IMR-90 (cell line): Measurements from ENCODE around the gene CHN2. TPM values are rescaled to one million over a fixed set of nuclear protein-coding genes. Genes with fewer than 3 reads are reported as not detected.

ENCODE experiments used
- ATAC-seq: fragments of 200-7000 bp; cut with Tn5 transposase; 2 replicates; pipeline ENCODE4 v1.9.1; 2020; ENCODE audit warnings: low read depth, mild to moderate bottlenecking, moderate library complexity
- BruUV-seq: library from RNA; stranded (reverse); fragments of 400-500 nt; replicated peaks from 2 replicates; lab custom pipeline; 2021; lab: Mats Ljungman, UMichigan
- CTCF ChIA-PET: fragments of 300-600 bp; formaldehyde crosslinking; extraction: SDS; loops from one replicate; lab custom pipeline; 2021; ENCODE audit warnings: antibody characterized with exemption; lab: Yijun Ruan, JAX
- POLR2A ChIA-PET: fragments of 300-600 bp; sonication (Branson Sonifier 250); formaldehyde crosslinking; loops from one replicate; lab custom pipeline; 2022; ENCODE audit warnings: antibody characterized with exemption; ENCODE audit not compliant: unreplicated experiment; lab: Charles Lee
- DNase-seq: peaks from one replicate; pipeline ENCODE4 v3.0.0; 2013
- H2AFZ ChIP-seq: replicated peaks from 2 replicates; pipeline ENCODE3; 2013; ENCODE audit warnings: low read length, mild to moderate bottlenecking; ENCODE audit not compliant: poor library complexity
- H2AK5ac ChIP-seq: 2 replicates; pipeline ENCODE4 v1.6.1; 2013; ENCODE audit warnings: low read depth, low read length, inconsistent platforms
- H2AK9ac ChIP-seq: replicated peaks from 2 replicates; pipeline ENCODE3; 2013; ENCODE audit warnings: mild to moderate bottlenecking, low read depth, low read length, moderate library complexity; ENCODE audit not compliant: poor library complexity
- H2BK120ac ChIP-seq: 2 replicates; pipeline ENCODE4 v1.6.1; 2013; ENCODE audit warnings: low read depth, low read length, inconsistent platforms
- H2BK15ac ChIP-seq: 3 replicates; pipeline ENCODE4 v1.6.1; 2013; ENCODE audit warnings: low read depth, low read length, inconsistent platforms
- H2BK20ac ChIP-seq: 2 replicates; pipeline ENCODE4 v1.6.1; 2013; ENCODE audit warnings: low read depth, mild to moderate bottlenecking, inconsistent platforms, low read length, moderate library complexity
- H2BK5ac ChIP-seq: 2 replicates; pipeline ENCODE4 v1.6.1; 2013; ENCODE audit warnings: mild to moderate bottlenecking, low read depth, low read length, inconsistent platforms; ENCODE audit not compliant: poor library complexity, severe bottlenecking
- H3K14ac ChIP-seq: replicated peaks from 2 replicates; pipeline ENCODE4 v1.6.1; 2013; ENCODE audit warnings: low read depth, low read length, inconsistent platforms
- H3K18ac ChIP-seq: 2 replicates; pipeline ENCODE4 v1.6.1; 2013; ENCODE audit warnings: low read depth, low read length, control low read depth
- H3K23ac ChIP-seq: 2 replicates; pipeline ENCODE4 v1.6.1; 2013; ENCODE audit warnings: low read depth, low read length, inconsistent platforms
- H3K27ac ChIP-seq: 2 replicates; pipeline ENCODE4 v1.5.1; 2013; ENCODE audit warnings: mild to moderate bottlenecking, control low read depth, low read length; ENCODE audit not compliant: insufficient read depth
- H3K27me3 ChIP-seq: 2 replicates; pipeline ENCODE4 v1.6.1; 2013; ENCODE audit warnings: low read length; ENCODE audit not compliant: control insufficient read depth, insufficient read depth
- H3K36me3 ChIP-seq: 2 replicates; pipeline ENCODE4 v1.6.1; 2013; ENCODE audit warnings: low read length, mixed read lengths; ENCODE audit not compliant: control insufficient read depth, insufficient read depth
- H3K4ac ChIP-seq: 2 replicates; pipeline ENCODE4 v1.6.1; 2013; ENCODE audit warnings: low read depth, low read length, inconsistent platforms
- H3K4me1 ChIP-seq: 2 replicates; pipeline ENCODE4 v1.6.1; 2013; ENCODE audit warnings: low read length, mixed read lengths; ENCODE audit not compliant: control insufficient read depth, insufficient read depth
- H3K4me2 ChIP-seq: 2 replicates; pipeline ENCODE4 v1.6.1; 2013; ENCODE audit warnings: low read depth, mild to moderate bottlenecking, control low read depth, low read length, moderate library complexity
- H3K4me3 ChIP-seq: 2 replicates; pipeline ENCODE4 v1.5.1; 2013; ENCODE audit warnings: low read depth, mild to moderate bottlenecking, control low read depth, low read length, moderate library complexity; ENCODE audit not compliant: insufficient read depth
- H3K56ac ChIP-seq: 2 replicates; pipeline ENCODE4 v1.6.1; 2013; ENCODE audit warnings: low read length, inconsistent platforms; ENCODE audit not compliant: insufficient read depth; ENCODE audit errors: extremely low read depth
- H3K79me1 ChIP-seq, 2 experiments: 2 replicates each; pipeline ENCODE4 v1.6.1; 2013; ENCODE audit warnings: low read length in 2 of 2, inconsistent platforms in 1 of 2, low read depth in 1 of 2
- H3K9ac ChIP-seq: 2 replicates; pipeline ENCODE4 v1.6.1; 2013; ENCODE audit warnings: low read depth, low read length, control low read depth
- H3K9me1 ChIP-seq: 2 replicates; pipeline ENCODE4 v1.6.1; 2013; ENCODE audit warnings: low read length, inconsistent platforms; ENCODE audit not compliant: insufficient read depth
- H3K9me3 ChIP-seq: 2 replicates; pipeline ENCODE4 v1.6.1; 2013; ENCODE audit warnings: low read length; ENCODE audit not compliant: control insufficient read depth, insufficient read depth
- H4K20me1 ChIP-seq: 2 replicates; pipeline ENCODE4 v1.6.1; 2013; ENCODE audit warnings: low read length, inconsistent platforms; ENCODE audit not compliant: insufficient read depth
- H4K5ac ChIP-seq: 2 replicates; pipeline ENCODE4 v1.6.1; 2013; ENCODE audit warnings: mild to moderate bottlenecking, low read depth, low read length, control low read depth
- H4K8ac ChIP-seq, 2 experiments: 2 replicates each; pipeline ENCODE4 v1.6.1; 2013; ENCODE audit warnings: low read depth in 2 of 2, low read length in 2 of 2, control low read depth in 1 of 2, inconsistent platforms in 1 of 2
- H4K91ac ChIP-seq: 2 replicates; pipeline ENCODE4 v1.6.1; 2013; ENCODE audit warnings: low read depth, low read length, inconsistent platforms; ENCODE audit not compliant: insufficient read depth
- SMC3 ChIP-seq: fragments of 150-350 bp; IDR thresholded peaks from 2 replicates; pipeline ENCODE4 v1.6.1; 2016; ENCODE audit warnings: low read depth, mild to moderate bottlenecking, antibody characterized with exemption, low read length, moderate library complexity
- WGBS, 2 experiments: methylation state at CpG; one replicate each; pipeline versions ENCODE4 v1.1.5 to v1.1.7; 2013; ENCODE audit warnings: missing lambda C conversion rate in 2 of 2; ENCODE audit not compliant: insufficient read length in 1 of 2; ENCODE audit errors: extremely low coverage in 2 of 2; 5-methylcytosine and 5-hydroxymethylcytosine counted together
- dilution Hi-C: fragments of 300-500 bp; cut with HindIII; formaldehyde crosslinking; loops from one replicate; pipeline ENCODE4 v1.14.3; 2018; ENCODE audit warnings: low sequenced_read_pairs; ENCODE audit not compliant: unreplicated experiment
- in situ Hi-C: fragments of 300-500 bp; cut with MboI; formaldehyde crosslinking; loops from 3 replicates; pipeline ENCODE4 v1.14.3; 2019; ENCODE audit warnings: low sequenced_read_pairs, inconsistent platforms, mixed read lengths
- intact Hi-C: fragments of 100-400 bp; cut with micrococcal nuclease; formaldehyde crosslinking; loops from 2 replicates; pipeline ENCODE4 v1.10.0; 2022
- polyA plus RNA-seq, 3 experiments: library from polyadenylated mRNA; depleted of rRNA; stranded (reverse); fragments of >200 nt; gene quantifications; 2 replicates each; pipeline ENCODE4 v1.2.3, GENCODE V29; 2012; ENCODE audit warnings: low replicate concordance in 1 of 3
- total RNA-seq: library from RNA; depleted of rRNA; stranded (reverse); fragments of >200 nt; gene quantifications from 2 replicates; pipeline ENCODE4 v1.2.3, GENCODE V29; 2012

CHN2 gene
- total and polyA plus RNA-seq, 2 of the 4 experiments (the other 2 are of a cell fraction) = not detected

GRCh38 chr7:29308424-29308823, 113.8 kb downstream of the CHN2 start:
- H4K5ac ChIP-seq = no peak overlapping the region
- no peak overlapping the region for H3K14ac ChIP-seq
- no peak overlapping the region for H2BK20ac ChIP-seq
- no peaks in the 10 kb centered on the region for H4K20me1 ChIP-seq
- H4K8ac ChIP-seq = no peak overlapping the region
- H2BK15ac ChIP-seq = no peak overlapping the region
- no peak overlapping the region for H2BK5ac ChIP-seq
- no peak overlapping the region for H4K91ac ChIP-seq
- ATAC-seq (no peak), DNase-seq (no peak)
- no peak overlapping the region for H3K4me2 ChIP-seq
- no peak overlapping the region for H2AFZ ChIP-seq
- no peaks in the 10 kb centered on the region for H3K9me1 ChIP-seq
- no peak for TF ChIP-seq SMC3
- no peak overlapping the region for H3K56ac ChIP-seq
- H3K4me1 ChIP-seq = no peaks in the 10 kb centered on the region
- BruUV-seq = no TSS peak
- no peak overlapping the region for H3K18ac ChIP-seq
- H3K9me3 ChIP-seq = no peaks in the 10 kb centered on the region
- no peak overlapping the region for H3K9ac ChIP-seq
- no peak overlapping the region for H2AK9ac ChIP-seq
- H3K27me3 ChIP-seq = no peaks in the 10 kb centered on the region
- H3K79me1 ChIP-seq = no peaks in the 10 kb centered on the region
- H3K23ac ChIP-seq = no peak overlapping the region
- no peak overlapping the region for H2AK5ac ChIP-seq
- no CpG with 5 or more reads among the region's 6 CpGs for WGBS, 2 experiments
- in situ Hi-C loops = no loop called here
- H3K4me3 ChIP-seq = no peak overlapping the region
- H3K36me3 ChIP-seq = no peaks in the 10 kb centered on the region
- dilution Hi-C loops = no loop called here
- ChIA-PET POLR2A (no interaction called here), CTCF (no interaction called here)
- H2BK120ac ChIP-seq = no peak overlapping the region
- intact Hi-C loops = no loop called here
- no peak overlapping the region for H3K4ac ChIP-seq
- H3K27ac ChIP-seq = no peak overlapping the region
